ENCODE measurements around the gene UNC5A.

Gene UNC5A

DNA sequence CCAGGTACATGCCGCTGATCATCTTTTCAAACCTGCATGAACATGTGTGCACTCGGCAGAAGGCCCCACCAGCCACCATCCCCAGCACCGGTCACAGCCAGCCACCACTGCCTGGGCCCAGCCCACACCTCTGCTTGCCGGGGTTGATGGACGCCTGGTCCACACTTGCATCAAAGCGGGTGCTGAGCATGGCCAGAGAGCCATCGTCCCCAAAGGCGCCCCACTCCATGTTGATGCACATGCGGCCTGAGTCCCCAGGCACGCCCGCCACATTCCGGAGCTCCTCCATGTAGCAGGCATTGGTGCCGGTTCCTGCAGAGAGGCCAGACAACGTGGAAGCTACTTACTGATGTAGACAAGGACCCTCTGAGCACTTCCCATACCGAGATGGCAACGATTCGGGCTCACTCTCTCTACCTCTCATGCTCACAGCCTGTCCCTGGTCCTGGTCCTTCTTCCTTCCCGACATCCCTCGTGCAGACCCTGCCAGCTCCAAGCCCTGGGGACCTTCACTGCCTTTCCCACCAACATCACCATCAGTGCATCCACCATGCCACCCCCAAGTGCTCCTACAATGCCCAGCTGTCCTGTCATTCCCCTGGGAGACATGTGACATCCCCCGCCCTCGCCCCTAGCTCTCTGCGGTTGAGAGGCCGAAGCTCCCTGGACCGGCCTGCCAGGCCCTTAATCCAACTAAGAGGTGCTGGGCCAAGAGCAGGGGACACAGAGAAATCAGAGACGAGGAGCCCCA, 71.6 kb downstream of the UNC5A start:
- no peak for FAIRE-seq

DNA sequence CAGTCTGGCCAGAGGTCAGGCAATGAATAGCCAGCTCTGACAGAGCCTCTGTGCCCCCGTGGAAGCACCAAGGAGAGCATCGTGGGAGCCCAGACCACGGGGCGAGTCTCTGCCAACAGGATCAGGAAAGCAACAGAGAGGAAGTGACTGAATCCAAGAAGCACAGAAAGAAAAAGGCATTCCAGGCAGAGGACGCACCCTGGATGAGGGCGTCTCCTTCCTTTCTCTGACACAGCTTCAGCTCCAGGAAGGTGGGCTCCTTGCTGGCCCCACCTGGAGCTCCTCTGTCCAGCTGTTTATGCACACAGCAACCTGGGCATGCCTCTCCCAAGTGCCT, 72.2 kb downstream of the UNC5A start:
- FAIRE-seq, result no peak

DNA sequence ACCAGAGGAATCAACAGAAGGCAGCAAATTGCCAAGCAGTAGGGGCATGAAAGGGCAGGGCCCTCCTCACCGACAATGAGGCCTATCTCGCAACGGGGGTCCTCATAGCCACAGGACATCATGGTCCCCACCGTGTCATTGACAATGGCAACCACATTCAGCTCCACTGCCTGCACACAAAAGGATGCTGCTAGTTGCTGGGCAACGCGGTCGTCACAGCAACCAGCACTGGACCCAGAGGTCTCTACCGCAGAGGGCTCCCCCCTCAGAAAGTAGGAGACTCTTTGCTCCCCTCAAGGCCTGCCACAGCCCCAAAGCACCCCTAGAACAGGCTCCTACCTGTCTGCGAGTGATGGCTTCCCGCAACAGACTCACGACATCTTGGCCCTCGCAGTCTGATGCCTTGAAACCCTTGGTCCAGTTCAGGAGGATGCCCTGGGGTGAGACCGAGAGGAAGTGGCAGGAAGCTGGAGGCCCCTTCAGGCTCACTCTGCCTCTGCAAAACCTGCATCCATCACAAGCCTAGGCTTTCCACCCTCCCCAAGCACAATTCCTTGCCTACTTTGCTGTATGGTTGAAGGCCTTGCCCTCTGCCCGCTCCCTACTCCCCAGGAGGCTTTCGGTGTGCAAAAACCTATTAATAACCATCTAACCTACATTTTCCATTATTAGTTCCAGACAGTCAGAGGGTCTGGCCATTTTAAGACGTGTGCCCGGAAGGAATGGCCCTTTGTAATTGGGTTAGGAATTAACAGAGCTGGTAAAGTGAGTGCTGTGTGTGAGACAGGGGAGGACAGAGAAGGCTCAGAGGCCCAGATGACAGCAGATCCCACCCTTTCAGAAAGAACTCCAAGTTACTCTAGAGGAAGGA, 73.6 kb downstream of the UNC5A start:
- FAIRE-seq, result no peak

DNA sequence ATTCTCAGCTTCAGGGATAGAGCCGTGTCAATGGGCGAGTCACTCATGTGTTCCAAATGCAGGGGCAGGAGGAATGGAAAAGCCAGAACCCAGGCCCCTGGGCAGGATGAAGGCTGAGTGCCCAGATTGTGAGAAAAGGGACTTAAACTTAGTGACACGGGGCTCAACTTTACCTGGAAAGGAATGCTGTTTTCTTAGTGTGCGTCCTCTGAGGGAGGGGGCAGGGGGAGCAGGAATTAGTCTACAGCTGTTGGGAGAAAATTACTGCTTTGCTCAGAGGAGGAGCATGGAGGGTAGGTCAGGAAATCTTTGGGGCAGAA, 74.2 kb downstream of the UNC5A start:
- FAIRE-seq, result no peak

DNA sequence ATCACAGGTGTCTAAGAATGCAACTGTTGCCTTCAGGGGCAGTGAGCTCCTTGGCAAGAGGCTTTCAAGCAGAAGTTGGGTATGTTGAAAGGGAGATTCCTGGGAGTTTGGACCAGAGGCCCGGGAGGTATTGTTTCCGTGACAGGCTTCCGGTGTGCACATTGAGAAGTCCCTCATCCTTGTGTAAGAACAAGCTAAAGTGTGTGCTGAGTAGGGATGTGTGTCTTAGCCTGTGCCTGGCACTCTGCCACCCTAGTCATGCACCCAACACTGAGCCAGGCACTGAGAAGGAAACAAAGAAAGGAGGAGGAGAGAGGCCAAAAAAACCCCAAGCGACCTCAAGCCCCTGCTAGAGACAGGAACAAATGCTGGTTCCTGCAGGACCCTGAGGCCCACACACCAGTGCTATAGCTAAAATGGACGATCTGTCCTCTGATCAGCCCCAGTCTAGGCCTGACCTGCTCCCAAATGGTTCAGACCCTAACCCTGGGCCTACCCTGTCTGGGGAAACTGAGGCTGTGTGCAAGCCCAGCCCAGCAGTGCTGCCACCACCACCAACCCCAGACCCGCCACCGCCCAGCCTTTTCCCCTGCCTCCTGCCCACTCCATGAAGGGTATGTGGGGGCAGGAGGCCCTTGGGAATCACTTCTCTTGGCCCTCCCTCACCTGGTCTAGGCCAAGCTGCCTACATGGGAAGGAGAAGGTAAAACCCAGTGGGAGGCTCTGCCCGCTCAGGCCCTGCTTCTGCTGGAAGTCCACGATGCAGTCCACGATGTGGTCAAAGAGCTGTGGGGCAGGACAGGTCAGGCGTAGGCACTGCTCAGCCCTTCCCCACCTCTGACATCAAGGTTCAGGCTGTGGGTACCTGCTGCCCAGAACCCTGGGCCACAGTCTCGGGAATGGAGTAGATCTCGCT, 76.2 kb downstream of the UNC5A start:
- FAIRE-seq, result no peak

DNA sequence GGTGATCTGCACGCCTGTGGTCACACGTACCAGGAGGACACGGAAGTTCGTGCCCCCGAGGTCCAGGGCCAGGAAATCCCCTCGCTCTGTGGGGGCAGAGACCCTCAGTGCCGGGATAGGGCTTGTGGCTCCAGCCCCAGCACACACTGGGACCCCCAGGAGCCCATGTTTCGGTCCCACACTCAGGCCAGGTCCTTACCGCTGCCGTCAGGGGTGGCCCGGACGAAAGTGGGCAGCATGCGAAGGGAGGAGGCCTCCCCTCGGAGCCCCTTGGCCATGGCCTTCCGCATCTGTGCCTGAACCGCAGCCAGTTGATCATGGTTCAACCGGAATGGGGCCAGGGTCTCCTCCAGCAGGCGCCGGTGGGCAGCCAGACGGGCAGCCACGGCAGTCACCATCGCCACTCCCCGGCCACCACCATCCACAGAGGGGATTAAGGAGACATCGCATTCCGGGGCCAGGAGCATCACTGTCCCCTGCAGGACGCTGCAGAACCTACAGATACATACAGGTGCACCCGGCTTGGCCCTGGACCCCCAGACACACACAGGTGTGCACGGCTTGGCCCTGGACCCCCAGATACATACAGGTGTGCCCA, 77.0 kb downstream of the UNC5A start:
- no peak for FAIRE-seq

DNA sequence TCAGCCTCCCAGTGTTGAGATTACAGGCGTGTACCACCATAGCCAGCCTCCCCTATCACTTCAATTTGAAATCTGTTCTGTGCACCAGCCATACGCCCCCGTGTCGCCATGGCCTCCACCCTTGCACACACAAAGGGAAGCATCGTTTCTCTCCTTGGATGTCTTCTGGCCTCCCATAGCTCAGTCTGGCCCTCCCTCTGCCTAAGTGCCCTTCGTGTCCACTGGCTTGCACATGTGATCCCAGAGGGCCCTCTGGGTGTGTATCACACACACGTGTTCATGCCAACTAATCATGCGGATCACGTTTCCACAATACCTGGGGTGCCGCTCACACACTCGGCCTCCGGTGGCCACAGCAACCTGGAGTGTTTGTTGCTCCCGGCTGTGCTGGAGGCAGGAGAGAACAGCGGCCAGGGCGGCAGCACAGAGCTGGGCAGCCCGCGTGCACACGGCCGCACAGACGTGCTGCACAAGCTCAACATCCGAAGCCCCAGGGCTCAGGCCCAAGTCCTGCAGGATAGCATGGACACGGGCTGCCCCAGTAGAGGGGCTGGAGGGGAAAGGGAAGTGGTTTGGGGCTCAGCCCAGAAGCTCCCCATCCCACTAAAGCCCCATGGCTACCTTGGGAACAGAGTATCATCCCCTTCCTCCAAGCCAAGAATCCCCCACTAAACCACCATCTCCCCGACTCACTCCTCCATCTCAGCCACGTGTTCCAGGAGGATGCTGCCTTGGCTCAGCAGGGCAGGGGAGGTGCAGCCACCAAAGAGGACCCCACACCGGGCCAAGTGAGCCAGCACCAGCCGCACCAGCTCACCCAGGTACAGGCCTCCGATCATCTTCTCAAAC, 77.9 kb downstream of the UNC5A start:
- no peak for FAIRE-seq

DNA sequence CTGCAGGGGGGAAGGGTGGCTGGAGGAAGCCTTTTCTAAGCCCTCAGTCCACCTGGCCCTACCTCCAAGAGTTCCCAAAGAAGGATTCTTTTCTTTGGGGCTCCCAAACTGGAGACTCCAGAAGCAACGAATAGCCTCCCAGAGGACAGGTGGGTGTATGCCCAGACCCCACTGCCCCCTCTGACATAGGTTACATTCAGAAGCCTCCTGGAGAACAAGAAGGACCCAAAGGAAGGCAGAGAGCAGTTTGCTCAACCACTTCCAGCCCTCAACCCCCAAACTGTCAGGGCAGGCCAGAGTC, 78.5 kb downstream of the UNC5A start:
- no peak for FAIRE-seq

DNA sequence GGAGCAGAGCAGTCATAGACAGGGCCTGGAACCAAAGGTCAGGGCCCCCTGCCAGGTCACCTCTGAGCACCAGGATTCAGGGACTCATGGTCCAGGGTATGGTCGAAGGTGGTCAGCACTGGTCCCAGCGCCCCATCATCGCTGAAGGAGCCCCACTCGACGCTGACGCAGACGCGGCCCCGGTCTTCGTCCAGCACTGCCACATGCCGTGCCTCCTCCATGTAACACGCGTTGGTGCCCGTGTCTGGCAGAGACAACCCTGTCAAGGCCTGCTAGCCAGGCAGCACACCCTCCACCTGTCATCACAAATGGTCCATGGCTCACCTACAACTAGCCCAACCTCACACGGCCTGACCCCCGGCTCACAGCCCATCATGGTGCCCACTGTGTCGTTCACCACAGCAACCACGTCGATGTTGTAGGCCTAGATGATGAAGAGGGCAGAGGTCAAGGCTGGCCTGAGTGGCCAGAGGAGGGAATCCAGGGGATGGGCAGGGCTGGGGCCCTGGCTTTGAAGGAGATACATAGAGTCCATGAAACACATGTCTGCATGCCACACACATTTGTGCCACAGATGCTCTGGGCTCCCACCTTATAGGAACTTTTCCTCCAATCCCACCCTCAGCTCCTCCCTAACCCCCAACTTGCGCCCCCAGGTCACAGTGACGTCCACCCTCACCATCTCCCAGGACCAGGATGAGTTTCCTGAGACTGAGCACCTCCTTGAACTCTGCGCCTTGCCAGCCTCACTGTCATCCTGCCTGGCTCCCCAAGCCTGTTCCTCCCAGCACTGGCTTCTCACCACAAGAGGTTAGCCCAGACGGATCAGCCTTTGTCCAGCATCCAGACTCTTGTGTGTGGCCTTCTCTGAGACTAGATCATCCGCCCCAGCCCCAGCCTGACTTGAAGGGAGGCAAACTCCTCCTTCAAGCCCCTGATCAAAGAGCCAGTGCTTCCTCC, 79.2 kb downstream of the UNC5A start:
- no peak for FAIRE-seq

DNA sequence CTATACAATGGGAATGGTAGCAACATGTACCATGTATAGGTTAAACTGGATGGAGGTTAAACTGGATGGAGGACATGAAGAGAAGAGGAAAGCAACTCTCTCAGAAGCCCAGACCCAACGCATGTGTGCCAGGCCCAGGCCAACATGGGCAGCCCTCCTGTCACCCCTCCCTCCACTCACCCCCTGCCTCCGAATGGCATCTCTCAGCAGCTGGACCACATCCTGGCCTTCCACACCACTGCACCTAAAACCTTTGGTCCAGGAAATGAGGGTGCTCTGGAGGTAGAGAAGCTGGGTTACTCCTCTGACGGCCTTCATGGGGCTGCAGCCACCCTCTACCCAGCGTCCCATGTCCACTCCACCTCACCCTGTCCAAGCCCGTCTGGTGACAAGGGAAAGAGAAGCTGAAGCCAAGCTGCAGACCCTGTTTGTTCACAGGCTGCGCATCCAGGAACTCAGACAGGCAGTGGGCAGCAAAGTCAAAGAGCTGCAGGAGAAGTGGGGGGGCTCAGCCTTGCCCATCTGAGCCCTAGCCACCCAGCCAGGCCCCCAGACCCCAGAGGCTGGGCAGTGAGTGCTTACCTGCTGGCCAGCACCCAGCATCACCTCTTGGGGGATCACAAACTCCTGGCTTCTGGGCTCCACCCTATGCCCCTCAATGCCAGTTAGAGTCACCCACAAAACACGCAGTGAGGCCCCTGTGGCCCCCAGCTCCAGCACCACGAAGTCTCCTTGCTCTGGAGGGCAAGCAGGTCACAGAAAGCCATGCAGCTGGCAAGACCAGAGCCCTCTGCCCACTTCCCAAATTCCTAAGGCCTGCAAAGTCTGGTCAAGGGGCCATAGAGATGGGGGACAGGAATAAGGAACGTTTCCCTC, 80.3 kb downstream of the UNC5A start:
- no peak for FAIRE-seq

DNA sequence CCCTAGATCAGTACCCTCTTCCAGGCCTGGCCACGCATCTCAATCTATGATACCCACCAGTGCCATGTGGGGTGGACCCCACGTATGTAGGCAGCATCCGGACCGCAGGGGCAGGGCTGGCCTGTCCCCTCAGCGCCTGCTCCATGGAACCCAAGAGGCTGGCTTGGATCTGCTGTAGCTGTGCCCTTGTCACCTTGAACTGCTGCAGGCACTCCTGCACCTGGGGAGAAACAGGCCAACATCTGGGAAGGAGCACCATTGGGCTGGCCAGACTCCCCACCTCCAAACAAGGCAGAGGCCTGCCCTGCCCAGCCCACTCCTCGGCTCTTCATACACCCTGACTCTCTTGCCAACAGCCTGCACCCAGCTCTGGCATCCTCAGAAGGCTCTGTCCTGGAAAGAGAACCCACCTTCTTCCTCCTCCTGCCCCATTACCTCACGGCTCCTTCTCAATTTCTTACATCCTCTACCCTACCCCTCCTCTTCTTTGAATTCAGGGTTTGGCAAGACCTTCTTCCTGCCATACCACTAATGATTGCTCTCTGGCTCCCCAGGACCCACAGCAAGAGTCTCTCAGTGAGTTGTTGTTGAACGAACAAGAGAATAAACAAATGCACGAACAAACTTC, 81.1 kb downstream of the UNC5A start:
- FAIRE-seq, result no peak

DNA sequence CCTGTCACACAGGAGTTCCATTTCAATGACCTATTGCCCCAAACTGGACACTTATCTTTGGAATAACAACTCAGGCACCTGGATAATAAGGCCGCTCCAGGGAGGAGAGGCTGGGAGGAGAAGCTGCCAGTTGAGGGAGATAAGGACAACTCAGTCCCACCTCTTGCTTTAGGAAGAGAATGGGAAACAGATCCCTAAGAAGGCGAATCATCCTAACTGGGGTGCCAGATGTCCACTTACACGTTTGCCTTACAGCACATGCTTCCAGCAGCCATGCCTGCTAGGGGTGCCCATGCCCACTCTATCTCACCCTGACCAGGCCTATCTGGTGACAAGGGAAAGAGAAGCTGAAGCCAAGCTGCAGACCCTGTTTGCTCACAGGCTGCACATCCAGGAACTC, 82.3 kb downstream of the UNC5A start:
- no peak for FAIRE-seq

DNA sequence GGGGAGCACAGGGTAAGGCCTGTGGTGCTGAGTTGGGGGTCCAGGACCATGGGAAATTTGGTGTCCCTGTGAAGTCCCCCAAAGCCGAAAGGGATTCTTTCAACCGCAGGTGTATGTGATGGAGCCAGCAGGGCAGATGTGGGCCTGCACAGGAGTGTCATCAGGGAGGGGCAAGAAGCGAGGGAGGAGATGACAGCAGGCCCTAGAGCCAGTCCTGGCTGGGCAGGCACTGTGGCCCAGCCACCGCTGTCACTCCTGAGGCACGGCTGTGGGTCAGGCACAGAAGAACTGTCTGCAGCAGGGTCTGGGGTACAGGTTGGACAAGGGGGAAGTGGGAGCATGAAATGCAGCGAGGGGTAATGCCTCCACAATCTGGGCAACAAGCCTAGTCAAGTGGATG, 83.9 kb downstream of the UNC5A start:
- no peak for FAIRE-seq

DNA sequence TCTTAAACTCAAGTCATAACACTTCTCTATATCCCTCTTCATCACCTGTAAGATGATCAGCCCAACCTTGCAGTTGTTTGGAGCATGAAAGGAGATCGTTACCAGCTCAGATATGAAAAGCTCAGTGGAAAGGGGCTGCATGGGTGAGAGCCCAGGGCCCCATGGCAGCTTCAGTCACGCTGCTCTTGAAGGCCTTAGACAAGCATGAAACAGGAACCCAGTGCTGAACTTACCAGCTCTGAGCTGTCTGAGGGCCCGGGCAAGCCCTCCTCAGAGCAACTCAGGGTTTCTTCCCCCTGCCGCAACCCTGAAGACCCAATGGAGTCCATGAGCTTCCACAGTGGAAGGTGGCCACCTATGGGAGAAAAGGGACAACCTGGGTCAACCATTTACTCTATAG, 85.5 kb downstream of the UNC5A start:
- FAIRE-seq, result no peak

DNA sequence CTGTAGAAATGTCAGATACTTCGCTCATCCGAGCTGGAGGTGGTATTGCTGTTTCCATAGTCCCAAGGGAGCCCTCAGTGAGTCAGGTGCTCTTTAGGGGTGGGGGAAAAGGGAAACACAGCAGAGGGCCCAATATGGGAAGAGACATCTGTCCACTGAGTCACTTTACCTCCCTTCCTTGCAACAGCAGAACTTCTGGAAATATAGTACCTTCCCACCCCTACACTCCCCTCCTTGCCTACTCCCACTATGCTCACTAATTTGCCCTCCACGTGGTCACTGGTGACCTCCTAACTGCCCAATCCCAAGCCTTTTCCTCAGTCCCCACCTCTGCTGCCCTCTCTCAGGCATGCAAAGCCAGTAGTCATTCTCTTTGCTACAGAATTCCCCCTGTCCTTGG, 86.9 kb downstream of the UNC5A start:
- FAIRE-seq, result no peak

DNA sequence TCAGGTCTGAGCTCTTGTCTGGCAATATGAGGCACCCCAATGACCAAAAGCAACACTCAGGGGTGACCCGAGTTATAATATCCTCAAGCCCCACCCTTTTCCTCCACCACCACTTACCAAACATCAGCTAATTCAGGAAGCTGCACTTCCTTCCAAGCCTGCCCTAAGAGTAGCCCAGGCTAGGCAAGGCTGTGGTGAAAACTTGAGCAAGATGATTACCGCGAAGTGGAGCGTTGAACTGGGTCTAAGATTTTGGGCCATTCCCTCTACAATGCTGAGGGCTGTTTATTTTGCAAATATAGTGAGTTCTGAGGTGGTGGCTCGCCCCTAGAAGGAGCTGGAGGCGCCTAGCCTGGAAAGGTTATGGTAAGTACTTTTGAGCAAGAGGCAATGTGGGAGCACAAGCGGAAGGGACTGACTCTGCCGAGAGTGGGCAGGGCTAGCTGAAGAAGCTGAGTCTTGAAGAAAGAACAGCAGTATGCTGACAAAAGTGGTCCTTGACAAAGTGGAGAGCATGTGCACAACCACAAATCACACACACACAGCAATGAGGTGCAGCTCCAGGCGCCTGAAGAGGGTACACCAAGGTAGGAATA, 89.0 kb downstream of the UNC5A start, which contains the start of gene HK3:
TSS of gene HK3 (minus strand) at position 51 of the 596 bp plus-strand sequence. CDS start 3,187 bp downstream, outside the sequence.
- no peak for FAIRE-seq

DNA sequence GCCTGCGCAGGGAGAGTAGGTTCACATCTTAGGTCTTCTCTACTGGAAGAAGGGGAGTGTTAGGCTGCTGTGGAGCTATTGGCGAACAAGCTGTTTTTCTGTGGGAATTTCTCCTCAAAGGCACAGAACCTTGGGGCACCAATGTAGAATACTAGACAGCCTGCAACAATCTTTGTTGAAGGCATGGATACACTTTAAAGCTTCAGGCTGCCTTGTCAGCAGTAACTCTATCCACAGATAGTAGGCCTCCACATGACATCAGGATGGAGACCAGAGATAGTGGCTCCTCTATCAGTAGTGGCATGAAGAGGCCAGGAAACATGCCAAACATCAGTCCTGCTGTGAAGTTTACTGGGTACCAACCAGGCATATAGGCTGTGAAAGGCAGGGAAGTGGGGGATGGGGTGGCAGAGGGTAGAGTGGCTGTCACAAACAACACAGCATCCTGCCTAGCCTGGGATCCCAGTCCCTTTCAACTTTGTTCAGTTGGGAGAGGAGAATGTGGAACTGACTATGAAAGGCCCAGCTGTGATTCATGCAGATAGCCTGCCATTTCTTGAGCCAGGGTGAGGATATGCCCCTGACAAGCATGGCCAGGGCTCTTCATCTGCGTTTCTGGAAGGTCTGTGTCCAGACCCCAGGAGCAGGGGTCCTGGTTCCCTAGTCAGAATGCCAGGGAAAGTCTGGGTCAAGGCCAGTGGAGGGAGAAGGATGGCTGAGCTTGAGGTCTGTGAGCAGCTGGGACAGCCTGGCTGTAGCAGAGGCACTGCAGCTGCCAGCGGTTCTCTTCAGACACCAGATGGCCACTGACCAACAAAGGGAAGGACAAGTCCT, 89.8 kb downstream of the UNC5A start:
- no peak for FAIRE-seq

DNA sequence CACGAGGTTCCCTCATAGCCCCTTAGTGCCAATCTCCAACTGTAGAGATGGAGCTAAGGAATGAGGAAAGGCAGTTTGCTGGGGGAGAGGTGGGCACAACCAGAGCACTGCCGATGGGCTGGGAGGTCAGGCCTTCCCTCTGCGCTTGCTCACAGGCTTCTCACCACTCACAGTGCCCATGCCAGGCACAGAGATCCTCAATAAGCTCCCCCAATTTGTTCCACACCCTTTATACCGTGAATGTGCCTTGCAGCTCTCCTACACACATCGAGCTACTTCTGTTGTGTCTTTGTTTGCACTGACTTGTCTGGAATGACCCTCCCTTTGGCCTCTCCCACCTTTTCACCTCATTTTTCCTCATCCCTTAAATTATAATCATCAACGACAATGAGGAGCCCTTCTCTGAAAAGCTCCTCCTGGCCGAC, 90.4 kb downstream of the UNC5A start:
- FAIRE-seq, result no peak
